Measurements from ENCODE around the gene HEATR9. TPM values are rescaled to one million over a fixed set of nuclear protein-coding genes. Genes with fewer than 3 reads are reported as not detected.

Gene HEATR9
- total RNA-seq, 4 donors from 2014 or later, result not detected

DNA sequence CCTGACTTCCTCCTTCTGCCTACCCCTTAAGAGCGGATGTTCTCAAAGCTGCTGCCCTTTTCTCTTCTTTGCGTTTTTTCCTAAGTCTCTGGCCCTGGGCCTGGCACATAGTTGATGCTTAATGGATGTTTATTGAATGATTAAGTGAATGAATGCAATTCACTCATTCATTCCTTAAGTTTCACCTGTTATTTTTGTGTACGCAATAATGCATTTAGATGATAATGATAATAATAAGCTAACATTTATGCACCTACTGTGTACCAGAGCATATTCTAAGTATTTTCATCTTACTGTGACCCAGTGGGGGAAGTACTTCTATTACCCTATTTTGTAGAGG is 7.1 kb upstream of the HEATR9 start:
- H3K4me1 ChIP-seq, result no peaks in the 10 kb centered on the region
- no peaks in the 10 kb centered on the region for H3K9me3 ChIP-seq
- H3K36me3 ChIP-seq, result no peaks in the 10 kb centered on the region
- no peak overlapping the region for H3K4me3 ChIP-seq
- no peaks in the 10 kb centered on the region for H3K27me3 ChIP-seq
- TF ChIP-seq, protein P1, sequence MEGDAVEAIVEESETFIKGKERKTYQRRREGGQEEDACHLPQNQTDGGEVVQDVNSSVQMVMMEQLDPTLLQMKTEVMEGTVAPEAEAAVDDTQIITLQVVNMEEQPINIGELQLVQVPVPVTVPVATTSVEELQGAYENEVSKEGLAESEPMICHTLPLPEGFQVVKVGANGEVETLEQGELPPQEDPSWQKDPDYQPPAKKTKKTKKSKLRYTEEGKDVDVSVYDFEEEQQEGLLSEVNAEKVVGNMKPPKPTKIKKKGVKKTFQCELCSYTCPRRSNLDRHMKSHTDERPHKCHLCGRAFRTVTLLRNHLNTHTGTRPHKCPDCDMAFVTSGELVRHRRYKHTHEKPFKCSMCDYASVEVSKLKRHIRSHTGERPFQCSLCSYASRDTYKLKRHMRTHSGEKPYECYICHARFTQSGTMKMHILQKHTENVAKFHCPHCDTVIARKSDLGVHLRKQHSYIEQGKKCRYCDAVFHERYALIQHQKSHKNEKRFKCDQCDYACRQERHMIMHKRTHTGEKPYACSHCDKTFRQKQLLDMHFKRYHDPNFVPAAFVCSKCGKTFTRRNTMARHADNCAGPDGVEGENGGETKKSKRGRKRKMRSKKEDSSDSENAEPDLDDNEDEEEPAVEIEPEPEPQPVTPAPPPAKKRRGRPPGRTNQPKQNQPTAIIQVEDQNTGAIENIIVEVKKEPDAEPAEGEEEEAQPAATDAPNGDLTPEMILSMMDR (IDR thresholded peaks at IDR 0.05), result no peak
- no peak for TF ChIP-seq POLR2A (IDR thresholded peaks at IDR 0.05)
- intact Hi-C loops (cut with DNase I; ENCODE audit: low total_unique reads), result no loop called here
- H3K27ac ChIP-seq, result no peak overlapping the region
- no peak for DNase-seq

DNA sequence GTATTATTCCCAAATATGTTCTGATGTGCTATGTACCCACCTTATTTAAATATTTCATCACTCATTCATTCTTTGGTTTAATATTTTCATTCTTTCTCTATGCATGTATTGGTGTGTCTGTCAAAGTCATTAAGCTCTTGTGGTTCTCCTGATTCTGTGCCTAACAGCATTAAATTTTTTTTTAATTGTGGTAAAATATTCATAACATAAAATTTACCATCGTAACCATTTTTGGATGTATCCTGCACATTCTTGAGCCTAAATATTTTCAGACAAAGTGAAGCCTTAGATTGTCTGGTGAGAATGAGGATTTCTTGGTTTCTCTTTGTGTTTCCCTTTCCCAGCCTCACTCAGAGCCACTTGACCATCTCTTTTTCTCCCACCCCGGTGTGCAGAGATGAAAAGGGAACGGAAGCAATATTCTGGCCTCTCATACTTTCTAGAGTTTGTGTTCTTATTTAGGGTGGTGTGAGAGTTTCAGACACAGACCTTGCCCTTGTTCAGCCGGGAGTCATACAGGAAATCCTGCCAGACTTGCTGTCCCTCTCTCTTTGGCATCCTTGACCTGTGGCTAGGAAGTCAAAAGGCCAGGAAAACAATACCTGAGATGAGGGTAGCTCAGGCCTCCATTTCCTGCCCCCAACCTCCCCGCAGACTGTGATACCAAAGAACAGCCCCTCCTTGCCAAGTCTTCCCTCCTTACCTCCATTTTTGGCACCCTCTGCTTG is 6.5 kb upstream of the HEATR9 start:
- DNase-seq, result no peak
- Histone ChIP-seq H3K9me3 (no peaks in the 10 kb centered on the region), H3K27me3 (no peaks in the 10 kb centered on the region), H3K4me3 (no peak overlapping the region), H3K36me3 (no peaks in the 10 kb centered on the region), H3K27ac (no peak overlapping the region), H3K4me1 (no peaks in the 10 kb centered on the region)
- no peak for TF ChIP-seq POLR2A (IDR thresholded peaks at IDR 0.05)
- TF ChIP-seq, protein P1 (IDR thresholded peaks at IDR 0.05), result no peak
- intact Hi-C loops (cut with DNase I; ENCODE audit: low total_unique reads), result no loop called here

DNA sequence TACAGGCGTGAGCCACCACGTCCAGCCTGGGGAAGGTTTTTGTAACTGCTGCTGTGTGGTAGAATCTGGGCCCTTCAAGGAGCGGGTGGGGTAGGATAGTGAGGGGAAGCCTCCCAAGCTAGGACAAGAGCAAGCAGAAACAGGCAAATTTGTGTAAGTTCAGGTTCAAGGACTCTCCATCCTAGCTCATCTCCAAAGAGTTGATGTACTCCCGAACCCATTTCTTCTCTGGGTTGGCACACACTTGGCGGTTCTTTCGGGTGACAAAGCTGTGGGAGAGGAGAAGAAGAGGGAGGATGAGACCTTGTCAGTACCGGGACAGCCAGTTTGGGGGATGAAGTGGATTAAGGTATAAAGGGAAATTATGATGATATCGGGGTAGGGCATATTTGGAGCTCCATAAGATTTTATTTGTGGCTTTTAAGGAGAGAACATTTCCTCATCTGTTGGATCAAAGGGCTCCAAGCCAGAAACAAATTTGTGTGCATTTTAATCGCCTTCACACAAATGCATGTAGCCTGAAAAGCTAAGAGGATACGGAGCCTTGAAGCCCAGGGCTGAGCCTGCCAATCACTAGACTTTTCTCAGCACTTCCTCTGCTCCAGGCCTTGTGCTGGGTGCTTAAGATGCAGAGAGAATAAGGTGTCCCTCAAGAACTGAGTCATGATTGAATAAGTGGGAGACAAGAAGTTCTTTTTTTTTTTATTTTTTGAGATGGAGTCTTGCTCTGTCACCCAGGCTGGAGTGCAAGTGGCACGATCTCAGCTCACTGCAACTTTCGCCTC is 3.7 kb upstream of the HEATR9 start:
- Histone ChIP-seq H3K27ac (no peak overlapping the region), H3K4me3 (no peak overlapping the region), H3K36me3 (no peaks in the 10 kb centered on the region), H3K4me1 (no peaks in the 10 kb centered on the region), H3K27me3 (no peaks in the 10 kb centered on the region), H3K9me3 (no peaks in the 10 kb centered on the region)
- intact Hi-C loops (cut with DNase I; ENCODE audit: low total_unique reads), result no loop called here
- TF ChIP-seq, protein P1 (IDR thresholded peaks at IDR 0.05), result no peak
- TF ChIP-seq POLR2A (IDR thresholded peaks at IDR 0.05), result no peak
- no peak for DNase-seq

DNA sequence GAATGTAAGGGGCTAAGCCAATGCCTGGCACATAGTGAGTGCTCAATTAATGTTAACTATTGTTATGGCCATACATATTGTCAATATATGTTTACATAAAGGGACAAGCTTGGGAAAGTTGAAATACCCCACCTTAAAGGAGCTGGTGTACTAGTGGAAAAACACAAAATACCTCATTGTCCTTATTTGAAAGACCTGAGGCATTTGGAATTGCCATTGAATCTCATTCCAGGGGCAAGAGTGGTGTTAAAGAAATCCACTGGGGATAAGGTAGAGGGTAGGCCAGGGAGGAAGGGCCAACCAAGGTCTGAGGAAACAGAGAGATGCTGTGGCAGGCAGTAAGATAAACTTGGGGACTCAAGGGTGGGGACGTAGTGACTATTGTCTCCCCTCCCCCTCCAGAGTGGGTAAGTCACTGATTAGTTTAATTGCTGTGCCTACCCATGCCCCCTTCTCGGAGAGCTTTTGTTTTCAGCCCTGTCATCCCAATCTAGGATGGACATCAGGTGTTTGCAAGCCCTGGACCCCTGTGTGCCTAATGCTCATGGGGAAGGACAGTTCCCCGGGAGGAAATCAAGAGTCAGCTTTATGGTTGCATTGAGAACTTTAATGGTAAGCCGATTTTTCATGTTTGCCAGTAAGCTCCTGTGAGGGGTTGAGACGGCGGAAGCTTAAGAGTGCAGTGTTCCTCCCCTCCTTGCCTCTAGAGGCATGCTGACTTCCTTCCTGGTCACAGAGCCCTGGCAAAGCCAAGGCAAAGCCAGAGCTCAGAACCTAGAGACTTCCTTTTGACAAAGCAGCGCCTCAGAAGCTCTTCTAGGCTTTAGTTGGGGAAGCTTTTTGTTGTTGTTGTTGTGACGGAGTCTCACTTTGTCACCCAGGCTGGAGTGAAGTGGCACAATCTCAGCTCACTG is 2.5 kb upstream of the HEATR9 start:
- intact Hi-C loops (cut with DNase I; ENCODE audit: low total_unique reads), result no loop called here
- no peak for DNase-seq
- Histone ChIP-seq H3K27ac (no peak overlapping the region), H3K27me3 (no peaks in the 10 kb centered on the region), H3K4me3 (no peak overlapping the region), H3K9me3 (no peaks in the 10 kb centered on the region), H3K36me3 (no peaks in the 10 kb centered on the region), H3K4me1 (no peaks in the 10 kb centered on the region)
- TF ChIP-seq POLR2A (IDR thresholded peaks at IDR 0.05), result no peak
- TF ChIP-seq, protein P1 (IDR thresholded peaks at IDR 0.05), result no peak

All from uterus (tissue), 4 donors.